B cell (primary cell): ENCODE measurements around the gene SLC1A2. TPM values are rescaled to one million over a fixed set of nuclear protein-coding genes. Genes with fewer than 3 reads are reported as not detected.

Experiments
- ATAC-seq: fragments of 200-7000 bp; cut with Tn5 transposase; one replicate; pipeline ENCODE4 v1.10.0; 2021; ENCODE audit warnings: low read depth, mild to moderate bottlenecking, moderate number of reproducible peaks, moderate library complexity
- CTCF ChIA-PET: fragments of 350-600 bp; sonication (Branson Sonifier 250); formaldehyde crosslinking; loops from one replicate; lab custom pipeline; 2021; ENCODE audit warnings: antibody characterized with exemption, inconsistent platforms; lab: Charles Lee
- POLR2A ChIA-PET: fragments of 350-600 bp; sonication (Branson Sonifier 250); formaldehyde crosslinking; loops from one replicate; lab custom pipeline; 2021; ENCODE audit warnings: antibody characterized with exemption; lab: Charles Lee
- DNase-seq: peaks from one replicate; pipeline ENCODE4 v3.0.0; 2013
- H2AFZ ChIP-seq: 2 replicates; pipeline ENCODE4 v1.6.1; 2012; ENCODE audit warnings: mild to moderate bottlenecking, low read depth, low read length; ENCODE audit not compliant: insufficient read depth, poor library complexity, severe bottlenecking
- H3K27ac ChIP-seq, 2 donors: 1 replicate in 1 of 2; 2 replicates in 1 of 2; pipeline ENCODE4 v1.5.1; 2012 to 2013; ENCODE audit warnings: low read length in 2 of 2, mild to moderate bottlenecking in 2 of 2, moderate library complexity in 1 of 2
- H3K27me3 ChIP-seq, 4 experiments: fragments of 200-600 bp in 1 of 4; sonication (generic) in 1 of 4; replicated peaks in 1 of 4; 1 replicate in 2 of 4; 2 replicates in 2 of 4; pipeline versions ENCODE4 v1.6.1 to v1.7.0; 2013 to 2016; ENCODE audit warnings: low read length in 3 of 4, mild to moderate bottlenecking in 2 of 4, mixed read lengths in 1 of 4, moderate library complexity in 1 of 4; ENCODE audit not compliant: insufficient read depth in 4 of 4, control insufficient read depth in 3 of 4; ENCODE audit errors: control extremely low read depth in 1 of 4
- H3K36me3 ChIP-seq, 2 experiments: replicated peaks in 1 of 2; 1 replicate in 1 of 2; 2 replicates in 1 of 2; pipeline versions ENCODE4 v1.6.1 to v1.7.1; 2013; ENCODE audit warnings: low read length in 1 of 2; ENCODE audit not compliant: insufficient read depth in 2 of 2, control insufficient read depth in 1 of 2; ENCODE audit errors: control extremely low read depth in 1 of 2, extremely low read depth in 1 of 2
- H3K4me1 ChIP-seq, 2 donors: fragments of 200-600 bp in 1 of 2; sonication (generic) in 1 of 2; 1 replicate in 1 of 2; 2 replicates in 1 of 2; pipeline versions ENCODE4 v1.5.1 to v1.6.1; 2013 to 2017; ENCODE audit warnings: low read length in 2 of 2; ENCODE audit not compliant: control insufficient read depth in 2 of 2, insufficient read depth in 2 of 2
- H3K4me2 ChIP-seq: replicated peaks from 2 replicates; pipeline ENCODE3; 2012; ENCODE audit warnings: mild to moderate bottlenecking, low read depth, low read length; ENCODE audit not compliant: poor library complexity, severe bottlenecking
- H3K4me3 ChIP-seq, 5 experiments: fragments of 200-600 bp in 1 of 5; sonication (generic) in 1 of 5; 1 replicate in 3 of 5; 2 replicates in 2 of 5; pipeline versions ENCODE4 v1.5.1 to v1.7.0; 2011 to 2016; ENCODE audit warnings: low read length in 4 of 5, mild to moderate bottlenecking in 4 of 5, low read depth in 2 of 5, control low read depth in 1 of 5, moderate library complexity in 1 of 5; ENCODE audit not compliant: insufficient read depth in 1 of 5; ENCODE audit errors: control extremely low read depth in 1 of 5, extremely low read depth in 1 of 5
- H3K79me2 ChIP-seq: fragments of 200-600 bp; sonication (generic); one replicate; pipeline ENCODE4 v1.6.0; 2016; ENCODE audit warnings: low read length; ENCODE audit not compliant: control insufficient read depth, insufficient read depth
- H3K9ac ChIP-seq: fragments of 200-600 bp; sonication (generic); 2 replicates; pipeline ENCODE4 v1.6.1; 2017; ENCODE audit warnings: mild to moderate bottlenecking, low read length, moderate library complexity
- H3K9me3 ChIP-seq, 3 donors: one replicate each; pipeline versions ENCODE4 v1.6.1 to v1.7.1; 2013; ENCODE audit warnings: low read length in 2 of 3; ENCODE audit not compliant: control insufficient read depth in 2 of 3, insufficient read depth in 1 of 3; ENCODE audit errors: control extremely low read depth in 1 of 3
- H4K20me1 ChIP-seq: 2 replicates; pipeline ENCODE4 v1.6.0; 2012; ENCODE audit warnings: mild to moderate bottlenecking, low read length; ENCODE audit not compliant: insufficient read depth, control insufficient read depth, poor library complexity, severe bottlenecking
- H3K27ac Mint-ChIP-seq: one replicate; pipeline ENCODE4 v1.8.0; 2021; ENCODE audit warnings: mixed read lengths
- H3K27me3 Mint-ChIP-seq: one replicate; pipeline ENCODE4 v1.8.0; 2021; ENCODE audit warnings: mixed read lengths
- H3K4me1 Mint-ChIP-seq: one replicate; pipeline ENCODE4 v1.8.0; 2021; ENCODE audit warnings: mixed read lengths
- H3K4me3 Mint-ChIP-seq: one replicate; pipeline ENCODE4 v1.8.0; 2021; ENCODE audit warnings: mixed read lengths
- H3K9me3 Mint-ChIP-seq: one replicate; pipeline ENCODE4 v1.8.0; 2022; ENCODE audit warnings: mixed read lengths; ENCODE audit not compliant: insufficient read depth
- EZH2 ChIP-seq: IDR thresholded peaks from 2 replicates; pipeline ENCODE4 v1.6.1; 2012; ENCODE audit warnings: borderline replicate concordance, low read depth, mild to moderate bottlenecking, moderate library complexity, low read length; ENCODE audit not compliant: insufficient read depth, poor library complexity, severe bottlenecking
- WGBS: methylation state at CpG from one replicate; pipeline ENCODE4 v1.1.5; 2013; ENCODE audit warnings: missing lambda C conversion rate; ENCODE audit not compliant: insufficient coverage; 5-methylcytosine and 5-hydroxymethylcytosine counted together
- intact Hi-C: fragments of 100-400 bp; cut with micrococcal nuclease; formaldehyde crosslinking; loops from one replicate; pipeline ENCODE4 v1.10.0; 2022
- polyA plus RNA-seq: library from polyadenylated mRNA; depleted of rRNA; stranded (reverse); fragments of >200 nt; gene quantifications from 2 replicates; pipeline ENCODE4 v1.2.3, GENCODE V29; 2012
- total RNA-seq, 2 donors: library from RNA; stranded (reverse); fragments of 120-200 nt in 1 of 2; gene quantifications; 1 replicate in 1 of 2; 2 replicates in 1 of 2; pipeline versions ENCODE4 v1.2.3 to v1.2.4, GENCODE V29; 2013 to 2022
- TF ChIP-seq, protein P1 (sequence below): fragments of 200-600 bp; IDR thresholded peaks from one replicate; pipeline ENCODE4 v1.8.0; 2022; ENCODE audit warnings: antibody characterized with exemption, mild to moderate bottlenecking

SLC1A2 gene
- total and polyA plus RNA-seq, 2 donors (not counting 1 experiment from before 2014, with no cell fraction given), result not detected

DNA sequence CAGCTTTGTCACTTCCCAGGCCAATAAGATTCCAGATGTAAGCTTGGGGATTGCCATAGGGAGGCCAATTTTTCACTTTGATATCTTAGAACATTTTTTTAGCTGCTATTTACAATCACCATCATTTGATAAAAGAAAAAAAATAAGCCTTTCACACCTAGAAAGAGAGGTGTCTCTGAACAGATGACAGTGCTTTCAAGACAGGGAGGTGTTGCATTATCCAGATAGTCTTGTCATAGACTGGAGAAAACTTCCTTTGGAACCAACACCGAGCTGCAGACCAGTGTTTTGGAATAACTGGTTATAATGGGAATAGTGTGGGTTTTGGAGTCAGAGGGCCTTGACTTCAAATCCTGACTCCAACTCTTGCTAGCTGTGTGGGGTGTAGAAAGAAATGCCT is 101.0 kb downstream of the SLC1A2 start:
- Histone ChIP-seq H4K20me1 (no peaks in the 10 kb centered on the region), H3K4me2 (peak overlapping the region; percentile 41), H3K9me3 (no peaks in the 10 kb centered on the region), H2AFZ (peak overlapping the region; percentile 57), H3K9ac (peak overlapping the region; percentile 13), H3K4me3 (no peak overlapping the region), H3K79me2 (no peaks in the 10 kb centered on the region), H3K27ac (peak overlapping the region; percentile 30 to 67), H3K36me3 (no peaks in the 10 kb centered on the region), H3K4me1 (peaks cover 35 to 51% of the 10 kb centered on the region in 2 donors), H3K27me3 (no peaks in the 10 kb centered on the region)
- H3K27ac Mint-ChIP-seq, result no peak overlapping the region
- WGBS, result no CpG with 5 or more reads among the region's 1 CpG
- H3K9me3 Mint-ChIP-seq, result no peaks in the 10 kb centered on the region
- peaks cover 49% of the 10 kb centered on the region for H3K4me1 Mint-ChIP-seq
- ChIA-PET POLR2A (no interaction called here), CTCF (interaction anchor here (1.4 to 3.7 kb wide), 2 partner anchors 13 to 85 kb away, joined by 3 to 12 read pairs; no protein-coding TSS in a partner anchor)
- intact Hi-C loops, result loop anchor here (10.0 kb wide), 1 partner anchor 64 kb away; no protein-coding TSS in a partner anchor
- ATAC-seq, result no peak
- no peak for DNase-seq
- no peaks in the 10 kb centered on the region for H3K27me3 Mint-ChIP-seq
- no peak overlapping the region for H3K4me3 Mint-ChIP-seq
- TF ChIP-seq, protein P1, sequence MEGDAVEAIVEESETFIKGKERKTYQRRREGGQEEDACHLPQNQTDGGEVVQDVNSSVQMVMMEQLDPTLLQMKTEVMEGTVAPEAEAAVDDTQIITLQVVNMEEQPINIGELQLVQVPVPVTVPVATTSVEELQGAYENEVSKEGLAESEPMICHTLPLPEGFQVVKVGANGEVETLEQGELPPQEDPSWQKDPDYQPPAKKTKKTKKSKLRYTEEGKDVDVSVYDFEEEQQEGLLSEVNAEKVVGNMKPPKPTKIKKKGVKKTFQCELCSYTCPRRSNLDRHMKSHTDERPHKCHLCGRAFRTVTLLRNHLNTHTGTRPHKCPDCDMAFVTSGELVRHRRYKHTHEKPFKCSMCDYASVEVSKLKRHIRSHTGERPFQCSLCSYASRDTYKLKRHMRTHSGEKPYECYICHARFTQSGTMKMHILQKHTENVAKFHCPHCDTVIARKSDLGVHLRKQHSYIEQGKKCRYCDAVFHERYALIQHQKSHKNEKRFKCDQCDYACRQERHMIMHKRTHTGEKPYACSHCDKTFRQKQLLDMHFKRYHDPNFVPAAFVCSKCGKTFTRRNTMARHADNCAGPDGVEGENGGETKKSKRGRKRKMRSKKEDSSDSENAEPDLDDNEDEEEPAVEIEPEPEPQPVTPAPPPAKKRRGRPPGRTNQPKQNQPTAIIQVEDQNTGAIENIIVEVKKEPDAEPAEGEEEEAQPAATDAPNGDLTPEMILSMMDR, result no peak
- TF ChIP-seq EZH2, result no peak

DNA sequence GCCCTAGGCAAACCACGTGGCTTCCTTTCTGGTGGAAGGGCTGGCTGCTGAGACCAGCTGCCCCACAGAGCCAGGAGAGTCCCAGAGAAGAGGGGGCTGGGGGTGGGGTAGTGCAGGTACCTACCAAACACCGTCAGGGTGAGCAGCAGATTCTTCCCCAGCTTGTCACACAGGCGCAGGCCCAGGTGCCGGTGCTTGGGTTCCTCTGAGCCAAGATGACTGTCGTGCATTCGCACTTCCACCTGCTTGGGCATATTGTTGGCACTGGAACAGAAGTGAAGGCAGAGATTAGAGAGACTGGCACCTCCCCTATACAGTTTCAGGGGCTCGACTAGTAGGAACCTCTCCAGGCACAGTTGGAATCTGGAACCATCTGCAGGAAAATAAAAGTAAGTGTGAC is 102.1 kb downstream of the SLC1A2 start:
- H3K79me2 ChIP-seq, result no peaks in the 10 kb centered on the region
- no peak overlapping the region for H3K27ac ChIP-seq
- H2AFZ ChIP-seq, result peak overlapping the region; percentile 1
- POLR2A ChIA-PET, result no interaction called here
- TF ChIP-seq, protein P1, result no peak
- ATAC-seq, result no peak
- H3K36me3 ChIP-seq, result no peaks in the 10 kb centered on the region
- intact Hi-C loops, result loop anchor here (10.0 kb wide), 1 partner anchor 62 kb away; no protein-coding TSS in a partner anchor
- H3K4me3 ChIP-seq, result no peak overlapping the region
- H4K20me1 ChIP-seq, result no peaks in the 10 kb centered on the region
- peak overlapping the region; percentile 56 for H3K27ac Mint-ChIP-seq
- CTCF ChIA-PET, result interaction anchor here (1.4 to 3.7 kb wide), 3 partner anchors 11 to 84 kb away, joined by 3 to 12 read pairs (median 6); no protein-coding TSS in a partner anchor
- 72% methylated on average over 6 of the region's 7 CpGs for WGBS
- H3K4me3 Mint-ChIP-seq, result no peak overlapping the region
- H3K4me2 ChIP-seq, result no peak overlapping the region
- no peak for DNase-seq
- H3K27me3 Mint-ChIP-seq, result no peaks in the 10 kb centered on the region
- no peaks in the 10 kb centered on the region for H3K9me3 Mint-ChIP-seq
- H3K9ac ChIP-seq, result no peak overlapping the region
- H3K4me1 Mint-ChIP-seq, result peaks cover 58% of the 10 kb centered on the region
- peaks cover 45 to 61% of the 10 kb centered on the region in 2 donors for H3K4me1 ChIP-seq
- no peaks in the 10 kb centered on the region for H3K27me3 ChIP-seq
- no peaks in the 10 kb centered on the region for H3K9me3 ChIP-seq
